NCI-H1417 treated with DMSO at 0.1 percent for 48 hours (cell line): ENCODE measurements around the gene SHROOM1.
"Not testable (repeated sequence)": the region's sequence is repeated elsewhere in the genome, so short reads cannot be mapped to it uniquely, and the experiment has no call there.

ENCODE experiments used
- DNase-seq: peaks from one replicate; lab custom pipeline; 2025; lab: John Stamatoyannopoulos, UW

SHROOM1 gene

DNA sequence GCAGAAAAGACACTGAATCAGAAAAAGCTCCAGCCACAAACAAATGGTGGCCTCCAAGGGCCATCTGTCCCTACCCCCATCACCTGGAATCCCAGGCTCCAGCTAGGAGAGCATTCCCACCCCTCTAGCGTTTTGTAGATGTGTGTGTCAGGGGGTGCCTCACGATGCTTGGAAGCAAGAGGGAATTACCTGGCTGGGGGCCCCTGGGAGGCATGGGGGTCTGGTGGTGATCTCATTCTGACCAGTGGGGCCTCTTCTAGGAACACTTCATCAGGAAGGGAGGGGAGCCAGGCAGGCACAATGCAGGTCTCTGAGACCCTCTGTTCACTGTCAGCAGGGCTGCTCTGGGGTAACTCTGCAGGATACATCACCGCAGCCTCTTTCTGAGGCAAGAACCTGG lies 6.0 kb downstream of the SHROOM1 start:
- DNase-seq: no peak

DNA sequence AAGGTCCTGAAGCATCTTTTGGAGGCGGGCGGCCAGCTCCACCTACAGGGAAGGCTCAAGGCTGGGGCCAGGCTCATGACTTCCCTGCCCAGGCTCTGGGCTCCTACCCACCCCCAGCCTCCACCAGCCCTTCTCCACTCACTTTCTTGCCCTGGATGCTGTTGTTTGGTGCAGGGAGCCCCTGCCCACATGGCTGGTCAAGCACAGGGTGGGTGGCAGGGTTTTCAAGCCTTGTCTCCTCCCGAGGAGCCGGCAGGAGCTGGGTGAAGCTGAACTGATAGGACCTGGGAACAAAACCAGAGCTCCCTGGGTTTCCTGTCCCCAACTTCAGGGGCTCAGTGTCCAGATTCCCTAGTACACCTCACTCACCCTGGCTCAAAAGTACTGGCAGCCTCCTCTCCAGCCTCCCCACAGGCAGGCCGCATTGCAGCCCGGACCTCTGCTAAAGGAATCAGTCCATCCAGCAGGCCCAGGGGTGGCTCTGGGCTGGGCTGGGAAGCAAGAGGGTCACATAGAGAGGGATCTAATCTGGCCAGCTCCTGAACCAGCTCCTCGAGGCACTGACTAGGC lies 6.9 kb downstream of the SHROOM1 start:
- no peak for DNase-seq

DNA sequence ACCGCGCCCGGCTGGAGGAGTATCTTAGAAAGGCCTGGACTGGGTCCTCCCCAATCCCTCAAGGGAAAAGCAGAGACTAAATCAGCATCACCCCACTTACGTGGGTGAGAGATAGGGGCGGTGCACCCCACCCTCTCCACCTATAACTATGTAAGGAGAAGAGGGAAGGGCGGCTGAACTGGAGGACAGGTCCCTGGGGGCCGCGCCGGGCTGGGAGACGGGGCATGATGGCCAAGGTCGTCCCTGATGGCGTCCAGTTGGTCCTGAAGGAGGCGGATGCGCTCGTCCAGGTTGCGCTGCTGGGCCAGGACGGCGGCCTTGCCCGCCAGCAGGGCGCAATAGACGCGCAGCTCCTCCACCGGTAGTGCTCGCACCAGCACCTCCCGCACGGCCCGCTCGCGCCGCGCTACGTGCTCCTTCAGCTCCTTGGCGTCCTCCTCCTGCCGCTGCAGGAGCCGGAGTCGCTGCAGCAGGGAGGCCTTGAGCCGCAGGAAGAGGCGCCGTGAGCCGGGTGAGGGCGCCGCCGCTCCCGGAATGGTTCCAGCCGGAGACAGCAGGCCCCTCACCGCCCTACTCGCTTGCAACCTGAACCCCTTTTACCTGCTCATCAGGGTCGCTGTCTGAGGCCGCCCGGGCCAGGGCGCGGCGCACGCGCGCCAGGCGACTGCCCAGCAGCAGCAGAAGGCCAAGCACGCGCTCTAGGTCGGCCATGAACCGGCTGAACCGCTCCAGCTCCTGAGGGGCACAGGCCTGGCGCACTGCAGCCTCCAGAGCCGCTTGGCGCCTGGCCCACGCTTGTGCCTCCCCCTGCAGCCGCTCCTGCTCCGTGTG lies 7.6 kb downstream of the SHROOM1 start:
- no peak for DNase-seq

DNA sequence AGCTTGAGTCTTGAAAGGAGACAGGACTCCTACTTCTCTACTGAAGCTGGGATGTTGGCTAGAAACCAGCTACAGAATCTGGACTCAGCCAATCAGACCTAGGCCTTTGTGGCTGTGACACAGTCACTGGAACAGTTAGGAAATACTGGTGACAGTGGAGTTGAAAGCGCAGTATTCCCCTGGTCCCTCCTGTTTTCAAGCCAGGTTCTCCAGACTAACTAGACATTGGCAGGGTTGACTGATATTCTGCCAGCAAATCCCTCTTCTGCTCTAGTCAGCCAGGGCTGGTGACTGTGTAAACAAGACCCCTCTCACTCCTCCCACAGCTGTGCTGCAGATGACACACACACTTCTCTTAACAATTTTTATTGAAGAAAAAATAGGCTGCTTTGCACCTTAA lies 8.7 kb downstream of the SHROOM1 start:
- no peak for DNase-seq

DNA sequence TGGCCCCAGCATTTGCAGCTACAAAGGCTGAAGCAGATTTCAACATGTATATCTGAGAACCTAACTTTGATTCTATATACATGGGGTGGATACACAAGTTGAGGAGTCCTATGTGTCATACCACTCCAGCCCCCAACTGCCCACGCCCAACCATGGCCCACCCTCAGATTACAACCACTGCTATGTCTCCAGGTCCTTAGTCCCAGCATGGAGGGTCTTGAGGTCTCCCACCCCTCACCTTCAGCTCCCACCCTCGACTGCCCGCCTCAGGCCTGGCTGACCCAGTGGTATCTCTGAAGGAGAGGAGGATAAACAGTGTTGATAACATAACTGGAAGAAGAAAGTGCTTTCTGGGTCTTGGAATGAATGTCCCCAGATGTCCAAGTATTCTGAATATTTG lies 9.1 kb downstream of the SHROOM1 start:
- DNase-seq: no peak

DNA sequence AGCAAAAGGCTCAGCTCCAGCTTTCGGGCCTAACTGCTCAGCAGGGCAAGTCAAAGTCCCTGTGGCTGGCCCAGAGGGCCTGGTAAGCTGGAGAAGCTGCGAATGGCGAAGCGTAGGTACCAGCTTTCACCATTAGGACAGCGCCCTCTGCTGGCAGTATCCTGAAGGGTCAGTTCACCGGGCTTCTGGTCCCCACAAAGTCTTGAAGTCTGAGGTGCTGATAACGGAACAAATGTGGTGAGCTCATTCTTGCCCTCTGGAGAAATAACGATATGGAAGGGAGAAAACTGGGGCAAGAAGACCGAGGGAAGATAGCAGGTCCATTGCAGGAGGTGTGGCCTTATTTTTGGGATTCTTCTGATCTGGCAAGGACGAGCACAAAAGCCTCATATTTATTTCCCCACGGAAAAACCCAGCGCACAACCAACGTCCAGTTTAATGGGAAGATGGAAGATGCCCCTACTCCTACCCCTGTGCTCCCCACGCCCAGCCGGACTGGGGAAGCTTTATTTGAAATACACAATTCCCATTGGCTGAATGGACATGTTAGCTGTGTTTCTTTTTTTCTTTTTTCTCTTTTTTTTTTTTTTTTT lies 10.2 kb downstream of the SHROOM1 start:
- DNase-seq: no peak

DNA sequence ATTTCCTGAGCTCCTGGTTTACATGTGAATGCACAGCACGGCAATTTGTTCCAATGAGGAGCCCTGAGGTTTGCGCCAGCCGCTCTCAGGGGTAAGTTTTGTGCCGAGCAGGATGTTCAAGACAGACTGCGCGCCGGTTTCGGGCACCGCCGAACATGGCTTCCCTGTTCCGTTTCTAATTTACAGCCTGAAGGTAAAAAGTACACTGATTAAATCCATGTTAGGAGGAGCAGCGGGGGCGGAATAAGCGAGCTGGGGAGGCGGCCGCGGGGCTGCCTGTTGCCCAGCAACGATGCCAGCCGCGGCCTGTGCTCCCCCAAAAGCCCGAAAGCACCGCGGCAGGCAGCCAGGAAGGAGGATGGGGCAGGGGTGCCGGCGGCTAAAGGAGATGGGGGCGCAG lies 11.0 kb downstream of the SHROOM1 start:
- no peak for DNase-seq

DNA sequence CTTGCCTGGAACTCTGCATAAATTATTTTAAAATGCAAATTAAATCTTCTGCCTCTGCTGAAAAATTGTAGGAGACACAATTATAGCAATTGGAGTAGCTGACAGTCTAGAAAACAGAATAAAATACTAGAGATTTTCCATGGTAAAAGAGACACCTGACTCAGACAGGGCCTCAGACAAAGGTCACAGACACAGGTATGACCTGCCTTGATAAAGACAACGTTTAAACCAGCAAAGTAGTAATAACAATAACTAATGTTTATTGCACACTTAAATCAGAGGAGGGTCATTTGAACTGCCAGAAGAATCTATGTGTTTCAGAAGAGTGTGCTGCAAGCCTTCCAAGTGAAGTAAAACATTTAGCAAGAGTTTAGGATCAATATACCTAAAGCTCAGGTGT lies 13.4 kb downstream of the SHROOM1 start:
- no peak for DNase-seq

DNA sequence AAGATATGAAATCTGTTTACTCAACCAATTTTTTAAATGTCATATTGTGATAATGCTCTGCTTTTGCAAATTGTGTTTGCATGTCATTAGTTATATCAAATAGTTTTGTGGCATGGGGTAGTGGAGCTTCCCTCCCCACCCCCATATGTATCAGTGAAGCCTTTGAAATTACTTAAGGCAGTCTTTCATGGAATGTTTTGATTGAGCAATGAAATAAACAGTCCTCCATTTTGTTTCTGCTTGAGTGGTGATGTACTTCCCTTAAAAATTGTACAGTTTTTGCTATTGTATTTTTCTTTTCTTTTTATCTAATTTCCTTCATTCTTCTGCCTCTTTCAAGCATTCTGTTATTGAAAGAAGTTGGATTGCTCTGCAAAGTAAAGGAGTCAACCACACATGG lies 13.9 kb downstream of the SHROOM1 start:
- DNase-seq: no peak

DNA sequence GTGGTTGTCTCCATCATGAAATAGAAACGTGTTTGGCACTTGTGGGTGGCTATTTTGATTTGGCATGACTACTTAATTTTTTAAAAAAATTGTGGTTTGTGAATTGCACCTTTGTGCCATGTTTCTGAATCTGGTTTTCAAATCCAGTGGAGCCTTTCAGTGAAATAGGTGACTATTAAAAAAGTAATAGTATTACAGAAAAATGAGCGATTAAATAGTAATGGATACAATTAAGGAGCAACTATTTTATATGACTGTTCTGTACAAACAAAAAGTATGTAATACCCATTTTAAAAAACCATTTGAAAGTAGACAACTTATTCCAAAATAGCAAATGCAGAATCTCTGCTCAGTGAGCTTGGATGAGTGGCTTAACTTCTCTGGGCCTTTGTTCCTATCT lies 14.4 kb downstream of the SHROOM1 start:
- no peak for DNase-seq

DNA sequence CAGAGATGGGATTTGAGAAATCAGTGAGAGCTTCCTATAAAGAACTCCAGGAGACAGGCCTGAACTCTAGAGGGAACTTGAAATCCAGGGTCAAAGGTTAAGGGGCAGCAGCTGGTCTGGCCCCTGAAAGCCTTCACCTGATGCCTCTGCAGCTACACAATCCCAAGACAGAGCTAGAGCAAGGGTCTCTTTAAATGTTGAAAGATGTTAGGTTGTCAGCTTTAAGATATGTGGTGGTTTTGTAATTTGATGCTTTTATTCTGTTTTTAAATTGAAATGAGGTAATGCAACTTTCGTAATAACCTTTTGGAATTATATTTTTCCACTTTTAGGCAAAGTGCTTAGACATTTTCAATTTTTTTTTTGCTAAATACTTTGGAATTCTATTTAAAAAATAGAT lies 15.0 kb downstream of the SHROOM1 start:
- no peak for DNase-seq

DNA sequence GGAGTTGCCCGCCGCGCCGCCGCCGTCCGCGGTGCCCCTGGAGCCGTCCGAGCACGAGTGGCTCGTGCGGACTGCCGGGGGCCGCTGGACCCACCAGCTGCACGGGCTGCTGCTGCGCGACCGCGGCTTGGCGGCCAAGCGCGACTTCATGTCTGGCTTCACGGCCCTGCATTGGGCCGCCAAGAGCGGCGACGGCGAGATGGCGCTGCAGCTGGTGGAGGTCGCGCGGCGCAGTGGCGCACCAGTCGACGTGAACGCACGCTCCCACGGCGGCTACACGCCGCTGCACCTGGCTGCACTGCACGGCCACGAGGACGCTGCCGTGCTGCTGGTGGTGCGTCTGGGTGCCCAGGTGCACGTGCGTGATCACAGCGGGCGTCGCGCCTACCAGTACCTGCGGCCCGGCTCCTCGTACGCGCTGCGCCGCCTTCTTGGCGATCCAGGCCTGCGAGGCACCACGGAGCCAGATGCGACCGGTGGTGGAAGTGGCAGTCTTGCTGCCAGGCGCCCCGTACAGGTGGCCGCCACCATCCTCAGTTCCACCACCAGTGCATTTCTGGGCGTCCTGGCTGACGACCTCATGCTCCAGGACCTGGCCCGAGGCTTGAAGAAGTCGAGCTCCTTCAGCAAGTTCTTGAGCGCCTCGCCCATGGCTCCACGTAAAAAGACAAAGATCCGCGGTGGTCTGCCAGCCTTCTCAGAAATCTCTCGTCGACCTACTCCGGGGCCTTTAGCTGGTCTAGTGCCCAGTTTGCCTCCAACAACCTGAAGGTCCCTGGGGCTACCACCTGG lies 15.7 kb downstream of the SHROOM1 start:
- DNase-seq: no peak

DNA sequence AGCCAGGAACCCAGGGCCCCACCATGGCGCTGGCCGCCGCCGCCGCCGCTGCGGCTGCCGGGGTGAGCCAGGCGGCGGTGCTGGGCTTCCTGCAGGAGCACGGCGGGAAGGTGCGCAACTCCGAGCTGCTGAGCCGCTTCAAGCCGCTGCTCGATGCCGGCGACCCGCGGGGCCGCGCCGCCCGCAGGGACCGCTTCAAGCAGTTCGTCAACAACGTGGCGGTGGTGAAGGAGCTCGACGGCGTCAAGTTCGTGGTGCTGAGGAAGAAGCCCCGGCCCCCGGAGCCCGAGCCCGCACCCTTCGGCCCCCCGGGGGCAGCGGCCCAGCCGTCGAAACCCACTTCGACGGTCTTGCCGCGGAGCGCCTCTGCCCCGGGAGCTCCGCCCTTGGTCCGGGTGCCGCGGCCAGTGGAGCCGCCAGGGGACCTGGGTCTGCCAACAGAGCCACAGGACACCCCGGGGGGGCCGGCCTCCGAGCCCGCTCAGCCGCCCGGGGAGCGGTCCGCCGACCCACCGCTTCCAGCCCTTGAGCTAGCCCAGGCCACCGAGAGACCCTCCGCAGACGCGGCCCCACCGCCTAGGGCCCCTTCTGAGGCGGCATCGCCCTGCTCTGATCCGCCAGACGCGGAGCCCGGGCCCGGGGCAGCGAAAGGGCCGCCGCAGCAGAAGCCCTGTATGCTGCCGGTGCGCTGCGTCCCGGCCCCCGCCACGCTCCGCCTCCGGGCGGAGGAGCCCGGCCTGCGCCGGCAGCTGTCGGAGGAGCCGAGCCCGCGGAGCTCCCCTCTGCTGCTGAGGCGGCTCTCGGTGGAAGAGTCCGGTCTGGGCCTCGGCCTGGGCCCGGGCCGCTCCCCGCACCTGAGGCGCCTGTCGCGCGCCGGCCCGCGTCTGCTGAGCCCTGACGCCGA lies 16.6 kb downstream of the SHROOM1 start:
- no peak for DNase-seq

DNA sequence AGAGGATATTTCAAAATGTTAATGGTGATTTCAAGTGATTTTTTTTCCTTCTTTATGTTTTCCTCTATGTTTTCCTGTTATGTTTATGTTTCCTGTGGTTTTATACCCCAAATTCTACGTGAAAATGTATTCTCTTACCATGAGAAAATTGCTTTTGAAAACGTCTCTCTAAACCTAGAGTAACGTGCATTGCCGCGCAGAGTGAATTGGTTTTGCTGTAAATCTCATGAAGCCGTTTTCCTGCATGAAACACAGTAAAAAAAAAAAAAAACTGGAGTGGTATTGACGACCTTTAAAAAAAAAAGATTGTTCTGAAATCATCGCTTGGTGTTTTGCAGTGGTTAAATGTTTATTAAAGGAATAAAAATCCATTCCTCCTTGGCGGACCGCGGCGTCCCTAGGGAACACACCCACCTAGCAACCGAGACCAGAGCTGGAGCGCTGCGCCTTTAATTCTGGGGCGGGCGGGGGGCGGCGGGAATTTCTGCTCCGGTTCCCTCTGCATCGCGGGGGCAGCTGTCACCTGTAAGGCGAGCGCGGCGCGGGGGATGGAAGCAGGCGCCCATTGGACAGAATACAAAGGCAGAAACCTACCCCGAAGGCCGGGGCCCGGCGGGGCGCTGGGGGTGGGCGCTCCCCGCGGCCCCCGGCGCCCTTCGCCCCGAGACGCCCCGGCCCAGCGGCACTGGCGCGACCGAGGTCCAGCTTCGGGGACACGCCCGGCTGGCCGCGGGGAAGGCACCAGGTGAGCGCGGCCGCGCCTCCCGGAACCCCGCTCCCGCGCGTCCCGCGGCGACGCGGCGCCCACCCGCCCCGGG lies 17.5 kb downstream of the SHROOM1 start, which contains the start of gene SOWAHA:
SOWAHA (plus strand) TSS at position 522 of the 818 bp plus-strand sequence. CDS start 320 bp downstream, outside the sequence.
- no peak for DNase-seq

DNA sequence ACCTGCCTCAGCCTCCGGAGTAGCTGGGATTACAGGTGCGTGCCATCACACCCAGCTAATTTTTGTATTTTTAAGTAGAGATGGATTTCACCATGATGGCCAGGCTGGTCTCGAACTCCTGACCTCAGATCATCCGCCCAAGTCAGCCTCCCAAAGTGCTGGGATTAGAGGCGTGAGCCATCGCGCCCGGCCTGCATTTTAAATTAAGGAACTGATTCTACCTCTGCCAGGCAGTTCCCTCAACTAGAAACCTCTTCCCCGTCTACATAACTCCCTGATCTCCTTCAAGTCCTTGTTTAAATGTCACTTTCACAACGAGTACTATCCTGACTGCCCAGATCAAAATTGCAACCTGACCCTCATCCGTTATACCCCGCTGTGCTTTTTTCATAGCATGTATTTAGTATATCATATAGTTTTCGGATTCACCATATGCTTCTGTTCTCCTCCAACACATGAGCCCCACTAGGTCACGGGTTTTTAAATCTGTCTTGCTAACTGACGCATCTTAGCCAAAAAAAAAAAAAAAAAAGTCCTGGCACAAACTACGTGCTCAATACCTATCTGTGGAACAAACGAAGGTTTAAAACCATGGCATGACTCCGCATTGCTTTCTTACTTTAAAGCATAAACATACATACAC lies 18.2 kb downstream of the SHROOM1 start:
- no peak for DNase-seq

DNA sequence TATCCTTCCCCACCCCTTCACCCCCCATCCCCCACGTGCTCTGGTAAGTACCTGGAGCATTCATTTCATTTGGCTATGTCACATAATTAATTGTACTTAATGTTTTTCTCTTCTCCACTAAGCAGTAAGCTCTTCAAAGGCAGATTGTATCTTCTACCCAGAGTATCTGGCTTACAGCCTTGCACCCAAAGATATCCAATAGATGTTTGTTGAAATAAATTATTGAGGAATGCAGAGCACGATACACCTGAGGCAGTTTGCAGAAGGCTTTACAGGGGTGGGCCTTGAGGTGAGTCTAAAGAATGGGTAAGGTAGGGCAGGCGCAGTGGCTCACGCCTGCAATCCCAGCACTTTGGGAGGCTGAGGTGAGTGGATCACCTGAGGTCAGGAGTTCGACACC lies 19.8 kb downstream of the SHROOM1 start:
- no peak for DNase-seq

DNA sequence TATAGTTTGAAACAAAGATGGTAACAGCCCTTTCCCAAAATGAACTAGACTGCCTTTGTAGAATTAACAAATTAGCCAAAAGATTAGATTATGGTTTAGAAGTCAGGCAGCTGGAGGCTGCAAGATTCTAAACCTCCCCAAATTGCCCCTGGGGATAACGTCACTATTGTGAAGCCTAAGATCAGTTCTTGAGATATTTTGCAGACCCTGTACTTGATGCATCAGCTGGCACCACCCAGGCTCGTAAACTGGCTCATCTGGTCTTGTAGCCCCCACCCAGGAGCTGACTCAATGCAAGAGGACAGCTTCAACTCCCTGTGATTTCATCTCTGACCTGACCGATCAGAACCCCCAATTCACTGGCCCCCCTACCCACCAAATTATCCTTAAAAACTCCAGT lies 21.6 kb downstream of the SHROOM1 start:
- no peak for DNase-seq

DNA sequence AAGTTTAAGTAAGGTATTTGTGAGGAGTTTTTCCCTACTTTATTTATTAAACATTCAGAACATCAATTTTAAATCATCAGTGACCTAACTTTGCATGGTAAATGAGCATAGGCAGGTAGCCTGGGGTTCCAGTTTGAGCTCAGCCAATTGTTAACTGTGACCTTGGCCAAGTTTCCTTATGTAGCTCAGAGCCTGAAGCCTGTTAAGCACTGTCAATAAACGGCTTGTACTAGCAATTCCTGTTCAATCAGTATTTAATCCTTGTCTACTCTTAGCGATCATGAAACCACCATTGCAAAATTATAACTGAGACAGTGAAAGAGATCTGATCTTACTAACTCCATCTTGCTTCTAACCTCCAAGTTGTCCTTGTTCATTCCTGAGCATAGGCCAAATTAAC lies 22.0 kb downstream of the SHROOM1 start:
- no peak for DNase-seq

DNA sequence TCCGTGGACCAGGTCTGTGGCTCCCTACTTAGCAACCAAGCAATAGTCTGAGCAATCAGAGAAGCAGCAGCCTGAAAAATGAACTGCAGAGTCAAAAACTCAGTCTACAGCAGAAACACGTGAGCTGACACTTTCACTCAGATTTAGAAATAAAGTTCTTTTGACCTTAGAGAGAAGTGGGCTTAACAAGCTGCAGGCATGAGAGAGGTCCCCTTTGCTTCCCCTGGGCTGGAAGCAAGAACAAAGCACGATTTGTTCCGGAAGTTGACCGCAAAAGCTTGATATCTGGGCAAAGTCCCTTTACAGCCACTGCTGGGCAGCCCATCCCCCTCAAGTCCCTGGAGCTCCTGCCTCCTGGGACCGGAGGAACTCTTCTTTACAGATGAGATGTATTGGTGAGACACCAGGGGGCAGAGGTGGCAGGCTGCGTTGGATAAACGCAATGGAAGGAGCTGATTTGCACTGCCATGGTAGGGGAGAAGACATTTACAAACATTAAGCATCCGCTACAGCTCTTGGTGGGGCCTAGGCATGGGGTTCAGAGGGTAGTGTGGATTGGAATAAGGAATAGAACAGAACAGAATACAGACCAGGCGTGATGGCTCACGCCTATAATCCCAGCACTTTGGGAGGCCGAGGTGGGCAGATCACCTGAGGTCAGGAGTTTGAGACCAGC lies 23.1 kb downstream of the SHROOM1 start:
- DNase-seq: no peak

DNA sequence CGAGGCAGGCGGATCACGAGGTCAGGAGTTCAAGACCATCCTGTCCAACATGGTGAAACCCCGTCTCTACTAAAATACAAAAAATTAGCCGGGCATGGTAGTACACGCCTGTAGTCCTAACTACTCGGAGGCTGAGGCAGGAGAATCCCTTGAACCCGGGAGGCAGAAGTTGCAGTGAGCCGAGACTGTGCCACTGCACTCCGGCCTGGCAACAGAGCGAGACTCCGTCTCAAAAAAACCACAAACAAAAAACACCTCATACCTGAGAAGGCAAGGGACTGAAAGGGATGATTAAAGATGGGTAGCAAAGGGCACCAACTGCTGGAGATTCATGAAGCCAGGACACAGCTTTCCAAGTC lies 23.7 kb downstream of the SHROOM1 start:
- DNase-seq: not testable (repeated sequence)
